Body of pancreas (tissue), 4 donors: ENCODE measurements around the gene TMEM185B.

ENCODE experiments used
- CTCF ChIP-seq, 7 experiments: fragments of 450-650 bp in 4 of 7; fragments of 200-600 bp in 3 of 7; sonication (generic) in 3 of 7; IDR thresholded peaks; one replicate each; pipeline ENCODE4 v1.5.1; 2016 to 2019; ENCODE audit warnings: antibody characterized with exemption in 7 of 7
- POLR2A ChIP-seq, 3 donors: fragments of 450-650 bp; IDR thresholded peaks; one replicate each; pipeline ENCODE4 v1.6.1; 2016; ENCODE audit warnings: antibody characterized with exemption in 3 of 3, mild to moderate bottlenecking in 2 of 3

GRCh38 chr2:120245520-120246332 is 22.5 kb upstream of the TMEM185B start:
- TF ChIP-seq CTCF (IDR thresholded peaks at IDR 0.05) (no peak), POLR2A (IDR thresholded peaks at IDR 0.05) (peak in 2 of 3 donors; percentile 32)
